Colonic mucosa (tissue), 4 donors: Measurements from ENCODE around the gene DOCK2. TPM values are rescaled to one million over a fixed set of nuclear protein-coding genes. Genes with fewer than 3 reads are reported as not detected.

Experiments used
- DNase-seq: peaks from one replicate; pipeline ENCODE4 v3.0.0-alpha.2; 2020
- H3K27ac ChIP-seq: fragments of 200-600 bp; one replicate; pipeline ENCODE4 v1.8.0; 2021
- H3K27me3 ChIP-seq: fragments of 200-600 bp; one replicate; pipeline ENCODE4 v1.8.0; 2021
- H3K36me3 ChIP-seq: fragments of 200-600 bp; one replicate; pipeline ENCODE4 v1.8.0; 2021
- H3K4me1 ChIP-seq: fragments of 200-600 bp; one replicate; pipeline ENCODE4 v1.8.0; 2021; ENCODE audit warnings: mild to moderate bottlenecking
- H3K4me3 ChIP-seq: fragments of 200-600 bp; one replicate; pipeline ENCODE4 v1.8.0; 2021
- H3K9ac ChIP-seq, 2 donors: one replicate each; pipeline ENCODE4 v1.7.0; 2013; ENCODE audit warnings: control low read depth in 2 of 2, low read depth in 2 of 2, low read length in 2 of 2
- H3K9me3 ChIP-seq: fragments of 200-600 bp; one replicate; pipeline ENCODE4 v1.8.0; 2021
- intact Hi-C: fragments of 100-400 bp; cut with DNase I; formaldehyde crosslinking; loops from one replicate; pipeline ENCODE4 v1.14.1; 2022
- total RNA-seq, 2 donors: library from RNA; stranded (reverse); fragmentation: NEBNext Ultra II Directional in 1 of 2; extraction: Animal tissue kit (Norgen Biotek cat#: 25700) in 1 of 2; gene quantifications; one replicate each; pipeline ENCODE4 v1.2.1, GENCODE V29; 2021
- TF ChIP-seq, protein P1 (sequence below): fragments of 200-600 bp; IDR thresholded peaks from one replicate; pipeline ENCODE4 v1.8.0; 2022; ENCODE audit warnings: antibody characterized with exemption, mild to moderate bottlenecking
- donor health status: healthy.
- donor health status: DM: no; HTN: no; CAD: no.
- donor health status: DM: no; HTN: no; CAD: no.

The DOCK2 gene
- total RNA-seq, 2 donors from 2014 or later, result 4.8 to 6.0 TPM

DNA sequence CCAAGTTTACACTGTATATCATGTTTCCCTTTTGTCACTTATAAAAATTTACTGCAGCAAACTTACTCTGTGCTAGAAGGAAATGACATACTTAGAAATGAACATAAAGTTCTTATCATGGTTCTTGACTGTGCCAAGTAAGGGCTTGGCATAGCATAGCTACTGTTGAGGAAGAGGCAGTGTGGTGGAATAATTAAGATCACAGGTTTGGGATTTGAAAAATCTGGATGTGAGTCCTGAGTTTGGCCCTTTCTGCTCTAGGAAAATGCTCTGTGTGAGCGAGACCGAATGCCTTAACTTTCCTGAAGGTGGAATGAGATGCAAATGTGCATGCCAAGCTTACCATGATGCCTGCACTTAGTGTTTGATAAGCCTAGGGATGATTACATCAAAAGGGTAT is 243.7 kb downstream of the DOCK2 start:
- no peaks in the 10 kb centered on the region for H3K27me3 ChIP-seq
- no peaks in the 10 kb centered on the region for H3K9me3 ChIP-seq
- TF ChIP-seq, protein P1, sequence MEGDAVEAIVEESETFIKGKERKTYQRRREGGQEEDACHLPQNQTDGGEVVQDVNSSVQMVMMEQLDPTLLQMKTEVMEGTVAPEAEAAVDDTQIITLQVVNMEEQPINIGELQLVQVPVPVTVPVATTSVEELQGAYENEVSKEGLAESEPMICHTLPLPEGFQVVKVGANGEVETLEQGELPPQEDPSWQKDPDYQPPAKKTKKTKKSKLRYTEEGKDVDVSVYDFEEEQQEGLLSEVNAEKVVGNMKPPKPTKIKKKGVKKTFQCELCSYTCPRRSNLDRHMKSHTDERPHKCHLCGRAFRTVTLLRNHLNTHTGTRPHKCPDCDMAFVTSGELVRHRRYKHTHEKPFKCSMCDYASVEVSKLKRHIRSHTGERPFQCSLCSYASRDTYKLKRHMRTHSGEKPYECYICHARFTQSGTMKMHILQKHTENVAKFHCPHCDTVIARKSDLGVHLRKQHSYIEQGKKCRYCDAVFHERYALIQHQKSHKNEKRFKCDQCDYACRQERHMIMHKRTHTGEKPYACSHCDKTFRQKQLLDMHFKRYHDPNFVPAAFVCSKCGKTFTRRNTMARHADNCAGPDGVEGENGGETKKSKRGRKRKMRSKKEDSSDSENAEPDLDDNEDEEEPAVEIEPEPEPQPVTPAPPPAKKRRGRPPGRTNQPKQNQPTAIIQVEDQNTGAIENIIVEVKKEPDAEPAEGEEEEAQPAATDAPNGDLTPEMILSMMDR, result no peak
- no peaks in the 10 kb centered on the region for H3K4me1 ChIP-seq
- H3K27ac ChIP-seq, result no peak overlapping the region
- H3K36me3 ChIP-seq, result no peaks in the 10 kb centered on the region
- H3K4me3 ChIP-seq, result no peak overlapping the region
- DNase-seq, result no peak
- no peak overlapping the region for H3K9ac ChIP-seq
- intact Hi-C loops, result no loop called here

DNA sequence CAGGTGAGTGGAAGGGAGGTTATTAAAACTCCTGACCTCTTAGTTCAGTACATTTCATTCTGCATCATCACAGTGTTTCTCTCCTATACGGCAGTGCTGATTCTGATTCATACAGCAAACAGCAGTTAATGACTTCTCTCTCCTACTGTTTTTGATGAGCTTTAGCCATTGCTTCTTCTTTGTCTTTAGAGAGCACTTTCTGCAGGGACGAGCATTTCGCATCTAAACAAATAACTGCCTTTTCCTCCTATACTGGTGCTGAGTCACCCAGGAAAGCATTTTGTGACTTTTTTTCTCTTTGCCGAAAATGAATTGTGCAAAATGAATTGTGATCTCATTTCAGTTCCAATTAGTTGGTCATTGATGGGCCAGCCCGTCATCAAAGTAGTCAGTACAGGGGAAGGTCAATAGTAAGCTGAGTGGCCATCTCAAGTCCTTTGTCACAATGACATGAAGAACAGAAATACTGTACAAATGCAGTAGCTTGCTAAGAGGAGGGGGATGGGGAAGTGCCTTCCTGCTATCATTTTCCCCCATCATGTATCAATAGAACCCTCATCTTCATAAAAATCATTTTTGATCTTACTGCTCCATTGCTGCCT is 244.7 kb downstream of the DOCK2 start:
- intact Hi-C loops, result no loop called here
- TF ChIP-seq, protein P1, result no peak
- Histone ChIP-seq H3K36me3 (no peaks in the 10 kb centered on the region), H3K9ac (no peak overlapping the region), H3K27me3 (no peaks in the 10 kb centered on the region), H3K4me3 (no peak overlapping the region), H3K9me3 (no peaks in the 10 kb centered on the region), H3K4me1 (no peaks in the 10 kb centered on the region), H3K27ac (no peak overlapping the region)
- DNase-seq, result no peak

DNA sequence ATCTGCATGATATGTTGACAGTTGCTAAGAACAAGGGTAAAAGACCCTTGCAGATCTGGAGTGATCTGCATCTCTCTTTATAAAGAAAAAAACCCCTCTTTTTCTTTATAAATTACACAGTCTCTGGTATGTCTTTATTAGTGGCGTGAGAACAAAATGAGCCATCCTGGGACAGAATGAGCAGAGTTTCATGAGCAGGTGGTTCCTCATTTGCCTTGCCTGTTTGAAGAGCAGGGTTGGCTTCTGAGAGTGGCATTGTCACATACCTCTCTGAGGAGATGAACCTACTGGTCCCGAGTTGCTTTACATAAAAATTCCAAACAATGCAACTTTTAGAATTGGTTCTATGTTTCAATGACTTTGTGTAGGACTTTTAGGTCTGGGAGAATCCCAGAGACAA is 249.0 kb downstream of the DOCK2 start:
- TF ChIP-seq, protein P1, result no peak
- Histone ChIP-seq H3K27ac (no peak overlapping the region), H3K4me1 (no peaks in the 10 kb centered on the region), H3K9ac (no peak overlapping the region), H3K4me3 (no peak overlapping the region), H3K27me3 (no peaks in the 10 kb centered on the region), H3K36me3 (no peaks in the 10 kb centered on the region), H3K9me3 (no peaks in the 10 kb centered on the region)
- DNase-seq, result no peak
- intact Hi-C loops, result no loop called here

DNA sequence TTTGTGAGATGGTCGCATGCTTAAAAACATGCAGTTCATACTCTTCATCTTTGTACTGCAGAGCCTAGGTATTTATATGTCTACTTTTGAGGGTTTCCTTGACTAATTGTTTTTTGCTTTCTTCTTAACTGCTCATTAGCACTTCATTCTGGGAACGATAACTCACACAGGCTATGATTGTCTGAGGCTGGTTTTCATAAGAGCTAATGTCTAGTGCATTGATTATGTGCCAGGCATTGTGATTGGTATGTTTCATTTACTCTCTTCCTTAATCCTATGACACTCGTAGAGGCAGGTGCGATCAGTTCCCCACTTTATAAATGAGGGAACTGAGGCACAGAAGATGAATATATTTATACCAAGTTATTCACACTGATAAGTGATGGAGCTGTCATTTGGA is 249.6 kb downstream of the DOCK2 start:
- intact Hi-C loops, result no loop called here
- no peak for DNase-seq
- H3K4me1 ChIP-seq, result no peaks in the 10 kb centered on the region
- H3K36me3 ChIP-seq, result no peaks in the 10 kb centered on the region
- no peak overlapping the region for H3K27ac ChIP-seq
- no peak overlapping the region for H3K4me3 ChIP-seq
- H3K27me3 ChIP-seq, result no peaks in the 10 kb centered on the region
- H3K9me3 ChIP-seq, result no peaks in the 10 kb centered on the region
- TF ChIP-seq, protein P1, result no peak
- H3K9ac ChIP-seq, result no peak overlapping the region

DNA sequence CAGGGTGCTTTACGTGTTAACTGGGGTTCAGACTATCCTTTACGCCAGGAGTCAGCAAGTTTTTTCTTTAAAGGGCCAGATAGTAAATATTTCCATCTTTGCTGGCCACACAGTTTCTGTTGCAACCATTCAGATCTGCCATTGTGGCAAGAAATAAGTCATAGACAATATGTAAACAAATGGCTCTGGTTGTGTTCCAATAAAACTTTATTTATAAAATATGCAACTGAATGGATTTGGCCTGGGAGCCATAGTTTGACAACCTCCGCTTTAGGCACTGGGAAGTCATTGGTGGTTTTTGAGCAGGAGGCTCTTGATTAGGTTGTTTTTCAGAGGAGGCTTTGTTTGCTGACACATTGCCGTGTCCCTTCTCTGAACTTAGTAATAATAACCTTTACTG is 252.5 kb downstream of the DOCK2 start:
- TF ChIP-seq, protein P1, result no peak
- intact Hi-C loops, result no loop called here
- no peaks in the 10 kb centered on the region for H3K36me3 ChIP-seq
- H3K27me3 ChIP-seq, result no peaks in the 10 kb centered on the region
- no peaks in the 10 kb centered on the region for H3K9me3 ChIP-seq
- DNase-seq, result no peak
- H3K4me1 ChIP-seq, result no peaks in the 10 kb centered on the region
- no peak overlapping the region for H3K4me3 ChIP-seq
- no peak overlapping the region for H3K27ac ChIP-seq
- no peak overlapping the region for H3K9ac ChIP-seq
